ENCODE measurements around the gene DISC1.
"Not testable (repeated sequence)": the region's sequence is repeated elsewhere in the genome, so short reads cannot be mapped to it uniquely, and the experiment has no call there.

DISC1 gene

GRCh38 chr1:231735941-231736340 is 109.4 kb downstream of the DISC1 start:
- DNase-seq = no peak

GRCh38 chr1:231736464-231736863 is 109.9 kb downstream of the DISC1 start:
- DNase-seq = no peak

GRCh38 chr1:231738554-231738953 is 112.0 kb downstream of the DISC1 start:
- DNase-seq = no peak

- DNase-seq = no peak
These were observed 117.4 kb downstream of the DISC1 start for GRCh38 chr1:231743966-231744365.

- DNase-seq = no peak
These were observed 122.3 kb downstream of the DISC1 start for GRCh38 chr1:231748760-231749415.

GRCh38 chr1:231750296-231750695 is 123.7 kb downstream of the DISC1 start:
- DNase-seq = no peak

- DNase-seq = no peak
These were observed 124.3 kb downstream of the DISC1 start for GRCh38 chr1:231750818-231751362.

- DNase-seq = no peak
These were observed 124.8 kb downstream of the DISC1 start for GRCh38 chr1:231751415-231751814.

- DNase-seq = no peak
These were observed 126.7 kb downstream of the DISC1 start for GRCh38 chr1:231753313-231753712.

- no peak for DNase-seq
These were observed 130.5 kb downstream of the DISC1 start for GRCh38 chr1:231757101-231757404.

GRCh38 chr1:231757759-231758158 is 131.2 kb downstream of the DISC1 start:
- no peak for DNase-seq

GRCh38 chr1:231761252-231761651 is 134.7 kb downstream of the DISC1 start:
- DNase-seq = no peak

- no peak for DNase-seq
These were observed 135.4 kb downstream of the DISC1 start for GRCh38 chr1:231761747-231762541.

- no peak for DNase-seq
These were observed 136.9 kb downstream of the DISC1 start for GRCh38 chr1:231763456-231763855.

- DNase-seq = not testable (repeated sequence)
These were observed 139.2 kb downstream of the DISC1 start for GRCh38 chr1:231765825-231766224.

GRCh38 chr1:231767471-231767870 is 140.9 kb downstream of the DISC1 start:
- no peak for DNase-seq

- DNase-seq = no peak
These were observed 141.8 kb downstream of the DISC1 start for GRCh38 chr1:231768416-231768815.

- DNase-seq = no peak
These were observed 144.1 kb downstream of the DISC1 start for GRCh38 chr1:231770506-231771175.

- DNase-seq = no peak
These were observed 148.2 kb downstream of the DISC1 start for GRCh38 chr1:231774719-231775335.

- no peak for DNase-seq
These were observed 149.6 kb downstream of the DISC1 start for GRCh38 chr1:231776010-231776756.

- no peak for DNase-seq
These were observed 150.1 kb downstream of the DISC1 start for GRCh38 chr1:231776757-231777062.

GRCh38 chr1:231778009-231778719 is 151.6 kb downstream of the DISC1 start:
- no peak for DNase-seq

Measured in activated CD4-positive, CD25-positive, alpha-beta regulatory T cell (primary cell).